ENCODE results near the gene TCF4.

TCF4 gene

GRCh38 chr18:55546851-55547704 lies 40.9 kb downstream of the TCF4 start:
- H3K9me3 Mint-ChIP-seq: no peaks in the 10 kb centered on the region
- H3K4me3 Mint-ChIP-seq: no peak overlapping the region
- H3K36me3 Mint-ChIP-seq (ENCODE audit: low read depth): peaks cover 10% of the 10 kb centered on the region
- intact Hi-C loops (cut with micrococcal nuclease): no loop called here
- H3K27me3 Mint-ChIP-seq: no peaks in the 10 kb centered on the region
- no peak overlapping the region for H3K27ac Mint-ChIP-seq
- H3K4me1 Mint-ChIP-seq (ENCODE audit: low read depth): no peaks in the 10 kb centered on the region

DNA sequence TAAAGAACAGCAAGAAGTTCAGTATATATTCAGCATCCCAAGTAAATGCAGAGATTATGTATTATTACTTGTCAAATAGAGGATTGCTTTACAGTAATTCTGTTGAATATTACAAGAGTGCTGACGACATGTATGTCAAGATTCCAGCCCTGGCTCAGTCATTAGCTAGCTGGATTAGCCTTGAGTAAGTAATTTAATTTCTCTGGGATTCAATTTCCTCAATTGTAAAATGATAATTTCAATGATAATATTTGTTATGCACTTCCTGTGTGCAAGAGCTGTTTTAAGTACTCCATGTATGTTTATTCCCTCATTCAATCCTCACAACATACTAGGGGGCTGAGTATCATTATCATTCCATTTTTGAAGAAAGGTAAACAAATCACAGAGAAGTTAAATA lies 44.0 kb downstream of the TCF4 start:
- no peaks in the 10 kb centered on the region for H3K9me3 Mint-ChIP-seq
- H3K4me3 Mint-ChIP-seq: no peak overlapping the region
- H3K36me3 Mint-ChIP-seq (ENCODE audit: low read depth): no peaks in the 10 kb centered on the region
- H3K4me1 Mint-ChIP-seq (ENCODE audit: low read depth): no peaks in the 10 kb centered on the region
- intact Hi-C loops (cut with micrococcal nuclease): no loop called here
- no peaks in the 10 kb centered on the region for H3K27me3 Mint-ChIP-seq
- H3K27ac Mint-ChIP-seq: no peak overlapping the region

GRCh38 chr18:55543130-55543704 lies 44.8 kb downstream of the TCF4 start:
- no peaks in the 10 kb centered on the region for H3K9me3 Mint-ChIP-seq
- no peak overlapping the region for H3K4me3 Mint-ChIP-seq
- H3K4me1 Mint-ChIP-seq (ENCODE audit: low read depth): no peaks in the 10 kb centered on the region
- intact Hi-C loops (cut with micrococcal nuclease): no loop called here
- H3K27me3 Mint-ChIP-seq: no peaks in the 10 kb centered on the region
- H3K36me3 Mint-ChIP-seq (ENCODE audit: low read depth): no peaks in the 10 kb centered on the region
- H3K27ac Mint-ChIP-seq: no peak overlapping the region

DNA sequence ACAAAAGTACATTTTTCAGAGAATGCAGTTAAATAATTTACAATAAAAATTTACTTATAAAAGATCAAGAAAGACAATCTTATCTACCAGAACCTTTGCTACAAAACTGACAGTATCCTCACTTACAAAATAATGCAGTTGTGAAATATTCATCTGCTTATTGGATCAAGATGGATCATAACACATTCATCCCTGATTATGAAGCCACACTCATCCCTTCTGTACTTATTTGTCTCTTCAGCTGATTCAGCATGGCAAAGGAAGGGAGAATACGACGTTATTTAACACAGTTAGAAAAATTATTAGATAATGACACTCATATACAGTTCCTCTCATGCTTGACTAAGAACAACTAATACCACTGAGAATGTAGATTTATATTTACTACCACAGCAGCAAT lies 46.4 kb downstream of the TCF4 start:
- Mint-ChIP-seq H3K27ac (no peak overlapping the region), H3K4me3 (no peak overlapping the region), H3K27me3 (no peaks in the 10 kb centered on the region), H3K4me1 (ENCODE audit: low read depth) (no peaks in the 10 kb centered on the region), H3K9me3 (no peaks in the 10 kb centered on the region), H3K36me3 (ENCODE audit: low read depth) (no peaks in the 10 kb centered on the region)
- intact Hi-C loops (cut with micrococcal nuclease): no loop called here

DNA sequence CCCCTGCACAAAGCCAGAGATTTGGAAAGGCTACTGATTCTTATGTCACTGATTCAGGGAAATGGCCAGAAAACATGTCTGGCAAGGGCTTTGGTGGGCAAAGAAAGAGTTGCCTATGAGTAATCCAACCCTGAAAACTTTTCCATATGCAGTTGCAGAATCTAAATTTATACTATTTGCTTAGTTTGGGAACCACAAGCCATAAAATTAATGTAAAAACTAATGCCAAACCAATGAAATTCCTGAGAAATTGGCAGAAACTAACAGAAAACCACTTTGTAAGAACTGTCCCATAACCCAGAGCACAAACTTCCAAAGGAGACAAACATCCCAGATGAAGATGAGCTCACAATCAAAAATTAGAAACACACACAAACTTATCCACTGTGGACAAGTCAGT lies 48.8 kb downstream of the TCF4 start:
- Mint-ChIP-seq H3K4me3 (no peak overlapping the region), H3K27me3 (no peaks in the 10 kb centered on the region), H3K4me1 (ENCODE audit: low read depth) (no peaks in the 10 kb centered on the region), H3K9me3 (no peaks in the 10 kb centered on the region), H3K27ac (no peak overlapping the region), H3K36me3 (ENCODE audit: low read depth) (no peaks in the 10 kb centered on the region)
- intact Hi-C loops (cut with micrococcal nuclease): no loop called here

DNA sequence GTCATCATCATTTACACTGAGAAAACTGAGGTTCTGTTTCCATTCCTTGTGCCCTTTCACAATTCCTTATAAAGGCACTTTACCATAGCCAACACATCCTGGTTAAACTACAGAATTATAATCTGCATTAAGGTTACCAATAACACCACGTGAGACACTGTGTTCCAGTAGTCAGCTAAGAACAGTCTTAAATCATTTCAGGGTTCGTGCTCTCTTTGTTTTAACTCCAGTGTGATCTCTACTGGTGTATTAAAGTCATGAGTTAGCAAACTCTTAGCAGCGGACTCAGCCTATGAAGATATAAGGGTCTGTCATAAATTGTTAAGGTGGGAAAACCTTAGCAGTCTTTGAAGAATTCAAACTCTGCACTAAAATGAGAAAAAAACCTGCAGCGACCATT lies 53.0 kb downstream of the TCF4 start:
- intact Hi-C loops (cut with micrococcal nuclease): no loop called here
- Mint-ChIP-seq H3K4me3 (no peak overlapping the region), H3K4me1 (ENCODE audit: low read depth) (no peaks in the 10 kb centered on the region), H3K36me3 (ENCODE audit: low read depth) (no peaks in the 10 kb centered on the region), H3K9me3 (no peaks in the 10 kb centered on the region), H3K27me3 (no peaks in the 10 kb centered on the region), H3K27ac (no peak overlapping the region)

DNA sequence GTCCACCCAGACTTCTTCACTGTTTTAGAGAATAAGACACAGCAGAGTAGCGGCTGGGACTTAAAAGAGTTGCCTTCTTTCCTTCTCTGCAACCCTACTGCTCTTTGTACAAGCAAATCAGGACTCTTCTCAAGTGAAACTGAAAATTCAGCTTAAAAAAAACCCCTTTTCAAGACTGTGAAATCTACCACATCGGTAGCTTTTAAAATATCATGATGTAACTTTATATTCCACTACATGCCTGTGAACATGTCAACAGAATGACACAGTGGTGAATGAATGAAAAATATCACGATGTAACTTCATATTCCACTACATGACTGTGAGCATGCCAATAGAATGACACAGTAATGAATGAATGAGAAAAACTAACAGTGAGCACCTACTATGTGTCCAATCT lies 53.4 kb downstream of the TCF4 start:
- Mint-ChIP-seq H3K27me3 (no peaks in the 10 kb centered on the region), H3K4me1 (ENCODE audit: low read depth) (no peaks in the 10 kb centered on the region), H3K27ac (no peak overlapping the region)

DNA sequence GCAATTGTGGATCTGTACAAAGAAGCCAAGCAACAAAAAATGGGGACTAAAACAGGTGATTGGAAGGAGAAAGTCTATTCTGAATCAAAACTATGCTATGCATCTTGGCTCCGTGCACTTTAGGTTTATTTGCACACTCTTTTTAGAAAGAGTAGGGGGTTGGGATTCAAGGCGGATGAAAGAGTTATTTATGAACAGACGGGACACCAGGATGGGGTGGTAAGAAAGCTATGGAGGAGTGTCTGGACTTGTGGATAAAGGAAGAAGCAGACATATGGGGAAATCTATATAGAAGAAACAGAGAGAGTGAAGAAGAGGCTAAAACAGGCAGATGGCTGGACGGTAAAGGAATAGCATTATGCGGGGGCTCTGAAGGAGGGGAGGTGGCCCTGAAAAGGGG lies 57.8 kb downstream of the TCF4 start:
- intact Hi-C loops (cut with micrococcal nuclease): no loop called here
- H3K27me3 Mint-ChIP-seq: no peaks in the 10 kb centered on the region
- no peaks in the 10 kb centered on the region for H3K4me1 Mint-ChIP-seq (ENCODE audit: low read depth)
- H3K9me3 Mint-ChIP-seq: no peaks in the 10 kb centered on the region
- no peak overlapping the region for H3K4me3 Mint-ChIP-seq
- H3K27ac Mint-ChIP-seq: no peak overlapping the region
- no peaks in the 10 kb centered on the region for H3K36me3 Mint-ChIP-seq (ENCODE audit: low read depth)

More for the DNA sequence above, 53.4 kb downstream of the TCF4 start:
- no peak overlapping the region for H3K4me3 Mint-ChIP-seq
- intact Hi-C loops (cut with micrococcal nuclease): no loop called here
- H3K9me3 Mint-ChIP-seq: no peaks in the 10 kb centered on the region
- H3K36me3 Mint-ChIP-seq (ENCODE audit: low read depth): no peaks in the 10 kb centered on the region

DNA sequence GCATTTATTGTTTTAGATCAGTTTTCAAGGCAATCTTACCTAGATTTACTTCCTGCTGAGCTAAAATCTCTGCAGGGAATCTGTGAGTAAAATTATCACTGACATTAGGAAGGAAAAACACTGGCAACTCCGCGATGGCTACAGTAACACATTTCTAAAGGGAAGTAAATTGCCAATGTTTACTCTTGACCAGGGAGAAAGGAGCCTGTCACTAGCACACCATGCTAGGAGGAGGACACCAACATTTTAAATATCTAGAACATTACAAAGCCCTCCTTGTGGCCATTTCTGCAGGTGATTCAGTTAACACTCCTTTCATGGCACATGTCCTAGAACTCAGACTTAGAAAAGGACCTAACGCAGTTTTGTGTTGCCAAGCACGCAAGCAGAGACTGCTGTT lies 58.4 kb downstream of the TCF4 start:
- H3K36me3 Mint-ChIP-seq (ENCODE audit: low read depth): no peaks in the 10 kb centered on the region
- no peaks in the 10 kb centered on the region for H3K9me3 Mint-ChIP-seq
- H3K27me3 Mint-ChIP-seq: no peaks in the 10 kb centered on the region
- H3K4me3 Mint-ChIP-seq: no peak overlapping the region
- intact Hi-C loops (cut with micrococcal nuclease): no loop called here
- no peak overlapping the region for H3K27ac Mint-ChIP-seq
- no peaks in the 10 kb centered on the region for H3K4me1 Mint-ChIP-seq (ENCODE audit: low read depth)

- Mint-ChIP-seq H3K27ac (no peak overlapping the region), H3K9me3 (no peaks in the 10 kb centered on the region), H3K4me1 (ENCODE audit: low read depth) (no peaks in the 10 kb centered on the region), H3K27me3 (no peaks in the 10 kb centered on the region), H3K36me3 (ENCODE audit: low read depth) (no peaks in the 10 kb centered on the region), H3K4me3 (no peak overlapping the region)
- intact Hi-C loops (cut with micrococcal nuclease): no loop called here
These were observed 62.1 kb downstream of the TCF4 start for GRCh38 chr18:55525845-55526244.

GRCh38 chr18:55524353-55525073 lies 63.5 kb downstream of the TCF4 start:
- Mint-ChIP-seq H3K4me3 (no peak overlapping the region), H3K9me3 (no peaks in the 10 kb centered on the region), H3K4me1 (ENCODE audit: low read depth) (no peaks in the 10 kb centered on the region), H3K27me3 (no peaks in the 10 kb centered on the region), H3K27ac (no peak overlapping the region), H3K36me3 (ENCODE audit: low read depth) (no peaks in the 10 kb centered on the region)
- intact Hi-C loops (cut with micrococcal nuclease): no loop called here

DNA sequence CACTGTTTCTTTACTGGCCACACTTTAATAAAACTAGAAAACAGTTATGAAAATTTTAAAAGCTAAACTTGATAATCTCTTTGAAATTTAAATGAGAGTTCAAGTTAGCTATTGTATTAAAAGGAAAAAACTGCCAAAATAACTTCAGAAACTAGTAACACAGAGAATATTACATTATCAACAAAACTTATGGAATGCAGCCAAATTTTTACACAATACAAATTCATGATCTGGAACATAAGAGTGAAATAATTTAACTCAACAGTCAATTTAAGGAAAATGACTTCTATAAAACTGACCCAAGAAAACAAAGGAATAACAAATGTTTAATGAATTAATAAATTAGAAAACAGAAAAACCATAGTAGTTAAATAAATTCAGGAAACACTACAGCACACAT lies 65.0 kb downstream of the TCF4 start:
- H3K27me3 Mint-ChIP-seq: no peaks in the 10 kb centered on the region
- intact Hi-C loops (cut with micrococcal nuclease): no loop called here

GRCh38 chr18:55522011-55522410 lies 66.0 kb downstream of the TCF4 start:
- peaks cover 5% of the 10 kb centered on the region for H3K9me3 Mint-ChIP-seq
- intact Hi-C loops (cut with micrococcal nuclease): no loop called here
- no peaks in the 10 kb centered on the region for H3K36me3 Mint-ChIP-seq (ENCODE audit: low read depth)
- H3K4me3 Mint-ChIP-seq: no peak overlapping the region
- no peak overlapping the region for H3K27ac Mint-ChIP-seq
- H3K27me3 Mint-ChIP-seq: no peaks in the 10 kb centered on the region
- H3K4me1 Mint-ChIP-seq (ENCODE audit: low read depth): no peaks in the 10 kb centered on the region

More for the DNA sequence above, 65.0 kb downstream of the TCF4 start:
- Mint-ChIP-seq H3K4me1 (ENCODE audit: low read depth) (no peaks in the 10 kb centered on the region), H3K4me3 (no peak overlapping the region), H3K36me3 (ENCODE audit: low read depth) (no peaks in the 10 kb centered on the region), H3K9me3 (no peaks in the 10 kb centered on the region), H3K27ac (no peak overlapping the region)

DNA sequence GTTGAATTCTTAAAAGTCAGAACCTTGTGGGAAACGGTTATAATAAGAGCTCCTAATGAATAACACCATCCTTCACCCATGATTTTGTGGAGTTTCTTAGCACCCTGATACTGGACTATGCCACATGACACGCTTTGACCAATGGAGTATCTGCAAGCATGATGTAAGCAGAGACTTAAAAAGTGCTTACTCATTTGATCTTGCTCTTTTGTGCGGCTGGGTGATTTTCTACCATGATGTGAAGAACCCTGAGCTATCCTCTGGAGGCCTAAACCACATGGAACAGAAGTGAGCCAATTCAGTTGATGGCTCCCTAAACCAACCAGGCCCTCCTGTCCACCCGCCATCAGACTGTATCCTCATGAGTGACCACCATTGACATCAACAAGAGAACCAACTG lies 70.9 kb downstream of the TCF4 start:
- intact Hi-C loops (cut with micrococcal nuclease): loop anchor here (10.0 kb wide), 1 partner anchor 272 kb away; no protein-coding TSS in a partner anchor
- no peaks in the 10 kb centered on the region for H3K4me1 Mint-ChIP-seq (ENCODE audit: low read depth)
- H3K36me3 Mint-ChIP-seq (ENCODE audit: low read depth): no peaks in the 10 kb centered on the region
- peaks cover 6% of the 10 kb centered on the region for H3K9me3 Mint-ChIP-seq
- H3K27me3 Mint-ChIP-seq: no peaks in the 10 kb centered on the region
- H3K4me3 Mint-ChIP-seq: no peak overlapping the region
- no peak overlapping the region for H3K27ac Mint-ChIP-seq

Data from dendritic cell treated with granulocyte-macrophage colony-stimulating factor and Interleukin-4, amounts not matched to agents 40 ng/mL and 50 ng/mL, for 4 days (primary cell).